GM12878 (cell line): ENCODE measurements around the gene PALMD.

ENCODE experiments used
- FOXM1 ChIP-seq: IDR thresholded peaks from 2 replicates; pipeline ENCODE4 v1.6.1; 2012; ENCODE audit warnings: low read depth, mild to moderate bottlenecking, inconsistent platforms, low read length, moderate library complexity
- POLR2A ChIP-seq: IDR thresholded peaks from 2 replicates; pipeline ENCODE4 v1.6.1; 2011; ENCODE audit warnings: low read depth, mild to moderate bottlenecking, low read length
- TF ChIP-seq, protein P1 (sequence below): fragments of 450-650 bp; conservative IDR thresholded peaks from 2 replicates; pipeline ENCODE4 v1.6.1; 2017; ENCODE audit warnings: mild to moderate bottlenecking, moderate library complexity

GRCh38 chr1:99634971-99635624, 10.8 kb upstream of the PALMD start:
- TF ChIP-seq FOXM1 = no peak
- no peak for TF ChIP-seq POLR2A
- TF ChIP-seq, protein P1, sequence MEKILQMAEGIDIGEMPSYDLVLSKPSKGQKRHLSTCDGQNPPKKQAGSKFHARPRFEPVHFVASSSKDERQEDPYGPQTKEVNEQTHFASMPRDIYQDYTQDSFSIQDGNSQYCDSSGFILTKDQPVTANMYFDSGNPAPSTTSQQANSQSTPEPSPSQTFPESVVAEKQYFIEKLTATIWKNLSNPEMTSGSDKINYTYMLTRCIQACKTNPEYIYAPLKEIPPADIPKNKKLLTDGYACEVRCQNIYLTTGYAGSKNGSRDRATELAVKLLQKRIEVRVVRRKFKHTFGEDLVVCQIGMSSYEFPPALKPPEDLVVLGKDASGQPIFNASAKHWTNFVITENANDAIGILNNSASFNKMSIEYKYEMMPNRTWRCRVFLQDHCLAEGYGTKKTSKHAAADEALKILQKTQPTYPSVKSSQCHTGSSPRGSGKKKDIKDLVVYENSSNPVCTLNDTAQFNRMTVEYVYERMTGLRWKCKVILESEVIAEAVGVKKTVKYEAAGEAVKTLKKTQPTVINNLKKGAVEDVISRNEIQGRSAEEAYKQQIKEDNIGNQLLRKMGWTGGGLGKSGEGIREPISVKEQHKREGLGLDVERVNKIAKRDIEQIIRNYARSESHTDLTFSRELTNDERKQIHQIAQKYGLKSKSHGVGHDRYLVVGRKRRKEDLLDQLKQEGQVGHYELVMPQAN = no peak
